HCT116 (cell line): Measurements from ENCODE around the gene CTTNBP2. TPM values are rescaled to one million over a fixed set of nuclear protein-coding genes. Genes with fewer than 3 reads are reported as not detected.

ENCODE experiments used
- ATAC-seq: fragments of 200-7000 bp; cut with Tn5 transposase; 2 replicates; pipeline ENCODE4 v1.9.1; 2020; ENCODE audit warnings: mild to moderate bottlenecking, moderate library complexity
- BruUV-seq: library from RNA; stranded (reverse); fragments of 400-500 nt; replicated peaks from 2 replicates; lab custom pipeline; 2021; lab: Mats Ljungman, UMichigan
- CTCF ChIA-PET: fragments of 300-600 bp; sonication (Branson Sonifier 250); formaldehyde crosslinking; loops from one replicate; lab custom pipeline; 2021; ENCODE audit warnings: antibody characterized with exemption; lab: Charles Lee
- POLR2A ChIA-PET: fragments of 300-600, 350-600 bp; sonication (Branson Sonifier 250); formaldehyde crosslinking; loops from one replicate; lab custom pipeline; 2021; ENCODE audit warnings: antibody characterized with exemption; lab: Charles Lee
- RAD21 ChIA-PET, 2 experiments: fragments of 300-600 bp; sonication (Branson Sonifier 250); formaldehyde crosslinking; loops; one replicate each; lab custom pipeline; 2023; ENCODE audit warnings: low total read pairs in 2 of 2; ENCODE audit not compliant: uncharacterized antibody in 2 of 2, unreplicated experiment in 2 of 2, low non-redundant PET in 1 of 2; lab: Charles Lee
- DNase-seq: peaks from one replicate; pipeline ENCODE4 v3.0.0-alpha.2; 2010; ENCODE audit warnings: low read depth, low spot score
- H2AFZ ChIP-seq: fragments of 200-600 bp; shearing (Covaris generic), sonication (generic); 2 replicates; pipeline ENCODE4 v1.6.1; 2017; ENCODE audit warnings: low read depth, mixed run types, mixed read lengths, antibody characterized with exemption, low read length; ENCODE audit not compliant: poor library complexity, severe bottlenecking
- H3K27ac ChIP-seq: 2 replicates; pipeline ENCODE4 v1.5.1; 2012; ENCODE audit warnings: low read depth, low read length
- H3K27me3 ChIP-seq: fragments of 200-600 bp; sonication (generic); 2 replicates; pipeline ENCODE4 v1.6.1; 2016; ENCODE audit warnings: mixed run types, low read length, mixed read lengths; ENCODE audit not compliant: insufficient read depth
- H3K36me3 ChIP-seq, 2 experiments: fragments of 200-500 bp in 1 of 2; fragments of 200-600 bp in 1 of 2; sonication (Bioruptor generic) in 1 of 2; sonication (generic) in 1 of 2; 2 replicates each; pipeline versions ENCODE4 v1.5.1 to v1.6.1; 2014 to 2016; ENCODE audit warnings: low read length in 2 of 2, inconsistent platforms in 1 of 2, mixed read lengths in 1 of 2, mixed run types in 1 of 2; ENCODE audit not compliant: insufficient read depth in 2 of 2, control insufficient read depth in 1 of 2
- H3K4me1 ChIP-seq, 2 experiments: fragments of 200-600 bp in 1 of 2; sonication (generic) in 1 of 2; 2 replicates each; pipeline versions ENCODE4 v1.5.1 to v1.6.1; 2012 to 2017; ENCODE audit warnings: low read length in 2 of 2, inconsistent platforms in 1 of 2, mild to moderate bottlenecking in 1 of 2, mixed read lengths in 1 of 2, mixed run types in 1 of 2, moderate library complexity in 1 of 2; ENCODE audit not compliant: insufficient read depth in 2 of 2, control insufficient read depth in 1 of 2
- H3K4me2 ChIP-seq: fragments of 200-600 bp; sonication (generic); 2 replicates; pipeline ENCODE4 v1.6.1; 2017; ENCODE audit warnings: mixed run types, low read length, mixed read lengths
- H3K4me3 ChIP-seq, 2 experiments: fragments of 200-600 bp in 1 of 2; sonication (generic) in 1 of 2; replicated peaks in 1 of 2; 2 replicates each; pipeline ENCODE4 v1.5.1; 2011 to 2016; ENCODE audit warnings: low read length in 2 of 2, control low read depth in 1 of 2, low read depth in 1 of 2, mild to moderate bottlenecking in 1 of 2, mixed read lengths in 1 of 2, mixed run types in 1 of 2
- H3K79me2 ChIP-seq: fragments of 200-600 bp; sonication (generic); 2 replicates; pipeline ENCODE4 v1.6.1; 2017; ENCODE audit warnings: mild to moderate bottlenecking, mixed run types, low read length, moderate library complexity, mixed read lengths; ENCODE audit not compliant: insufficient read depth
- H3K9ac ChIP-seq: fragments of 200-600 bp; sonication (generic); 2 replicates; pipeline ENCODE4 v1.6.1; 2016; ENCODE audit warnings: low read length, mixed read lengths
- H3K9me2 ChIP-seq: fragments of 200-600 bp; sonication (generic), shearing (Covaris generic); 2 replicates; pipeline ENCODE4 v1.6.1; 2017; ENCODE audit warnings: mixed run types, mild to moderate bottlenecking, moderate library complexity; ENCODE audit not compliant: insufficient read depth
- H3K9me3 ChIP-seq, 2 experiments: fragments of 200-500 bp in 1 of 2; fragments of 200-600 bp in 1 of 2; sonication (Bioruptor generic) in 1 of 2; sonication (generic) in 1 of 2; 2 replicates each; pipeline ENCODE4 v1.6.1; 2014 to 2017; ENCODE audit warnings: low read length in 2 of 2, mixed read lengths in 2 of 2, inconsistent platforms in 1 of 2, low read depth in 1 of 2, mild to moderate bottlenecking in 1 of 2, mixed run types in 1 of 2, moderate library complexity in 1 of 2; ENCODE audit not compliant: control insufficient read depth in 1 of 2, insufficient read depth in 1 of 2
- H4K20me1 ChIP-seq: fragments of 200-600 bp; sonication (generic), shearing (Covaris generic); 2 replicates; pipeline ENCODE4 v1.6.1; 2017; ENCODE audit warnings: mixed run types, mild to moderate bottlenecking, moderate library complexity; ENCODE audit not compliant: insufficient read depth
- ATF3 ChIP-seq: IDR thresholded peaks from 2 replicates; pipeline ENCODE4 v1.6.1; 2012
- CBX3 ChIP-seq: IDR thresholded peaks from 2 replicates; pipeline ENCODE4 v1.6.1; 2012; ENCODE audit warnings: low read depth
- CEBPB ChIP-seq: IDR thresholded peaks from 2 replicates; pipeline ENCODE4 v1.6.1; 2012; ENCODE audit warnings: low read depth
- EGR1 ChIP-seq: IDR thresholded peaks from 2 replicates; pipeline ENCODE4 v1.6.1; 2012; ENCODE audit warnings: low read depth
- ELF1 ChIP-seq: IDR thresholded peaks from 2 replicates; pipeline ENCODE4 v1.6.1; 2012; ENCODE audit warnings: low read depth, borderline replicate concordance
- EZH2 ChIP-seq: fragments of 200-600 bp; sonication (generic); IDR thresholded peaks from 2 replicates; pipeline ENCODE4 v1.6.1; 2017; ENCODE audit warnings: antibody characterized with exemption, mixed run types
- FOSL1 ChIP-seq: IDR thresholded peaks from 2 replicates; pipeline ENCODE4 v1.6.1; 2012; ENCODE audit warnings: low read depth
- JUND ChIP-seq: IDR thresholded peaks from 2 replicates; pipeline ENCODE4 v1.6.1; 2012
- MAX ChIP-seq: IDR thresholded peaks from 2 replicates; pipeline ENCODE4 v1.6.1; 2012
- POLR2A ChIP-seq: IDR thresholded peaks from 2 replicates; pipeline ENCODE4 v1.7.0; 2011; ENCODE audit warnings: borderline replicate concordance; ENCODE audit not compliant: insufficient read depth, insufficient read length; ENCODE audit errors: extremely low read depth
- POLR2AphosphoS5 ChIP-seq: IDR thresholded peaks from 2 replicates; pipeline ENCODE4 v1.6.1; 2011; ENCODE audit warnings: mild to moderate bottlenecking, low read depth, low read length, moderate library complexity
- RAD21 ChIP-seq: IDR thresholded peaks from 2 replicates; pipeline ENCODE4 v1.6.1; 2012; ENCODE audit warnings: low read depth, mild to moderate bottlenecking
- SIN3A ChIP-seq: IDR thresholded peaks from 2 replicates; pipeline ENCODE4 v1.6.1; 2012; ENCODE audit warnings: low read depth
- SP1 ChIP-seq: IDR thresholded peaks from 2 replicates; pipeline ENCODE4 v1.6.1; 2012; ENCODE audit warnings: low read depth
- SRF ChIP-seq: IDR thresholded peaks from 2 replicates; pipeline ENCODE4 v1.6.1; 2012; ENCODE audit warnings: low read depth
- TCF7L2 ChIP-seq: IDR thresholded peaks from 2 replicates; pipeline ENCODE4 v1.7.0; 2011; ENCODE audit warnings: borderline replicate concordance, inconsistent platforms; ENCODE audit not compliant: insufficient read depth, insufficient read length; ENCODE audit errors: extremely low read depth
- YY1 ChIP-seq: IDR thresholded peaks from 2 replicates; pipeline ENCODE4 v1.6.1; 2011; ENCODE audit warnings: low read length, low read depth, moderate library complexity, mild to moderate bottlenecking; ENCODE audit not compliant: insufficient replicate concordance; ENCODE audit errors: extremely low read depth
- ZFX ChIP-seq: fragments of 450-650 bp; IDR thresholded peaks from 2 replicates; pipeline ENCODE4 v1.6.1; 2017
- ZNF274 ChIP-seq: fragments of 200-500 bp; sonication (Bioruptor generic); IDR thresholded peaks from 2 replicates; pipeline ENCODE4 v1.6.1; 2014; ENCODE audit warnings: mild to moderate bottlenecking, low read depth, low read length, inconsistent platforms
- intact Hi-C: fragments of 100-400 bp; cut with micrococcal nuclease; formaldehyde crosslinking; loops from 2 replicates; pipeline ENCODE4 v1.10.0; 2022
- total RNA-seq: library from RNA; stranded (reverse); gene quantifications from one replicate; pipeline ENCODE4 v1.2.1, GENCODE V29; 2021; ENCODE audit not compliant: unreplicated experiment

Gene CTTNBP2
- total RNA-seq, 1 experiment from 2014 or later: 5.4 TPM

DNA sequence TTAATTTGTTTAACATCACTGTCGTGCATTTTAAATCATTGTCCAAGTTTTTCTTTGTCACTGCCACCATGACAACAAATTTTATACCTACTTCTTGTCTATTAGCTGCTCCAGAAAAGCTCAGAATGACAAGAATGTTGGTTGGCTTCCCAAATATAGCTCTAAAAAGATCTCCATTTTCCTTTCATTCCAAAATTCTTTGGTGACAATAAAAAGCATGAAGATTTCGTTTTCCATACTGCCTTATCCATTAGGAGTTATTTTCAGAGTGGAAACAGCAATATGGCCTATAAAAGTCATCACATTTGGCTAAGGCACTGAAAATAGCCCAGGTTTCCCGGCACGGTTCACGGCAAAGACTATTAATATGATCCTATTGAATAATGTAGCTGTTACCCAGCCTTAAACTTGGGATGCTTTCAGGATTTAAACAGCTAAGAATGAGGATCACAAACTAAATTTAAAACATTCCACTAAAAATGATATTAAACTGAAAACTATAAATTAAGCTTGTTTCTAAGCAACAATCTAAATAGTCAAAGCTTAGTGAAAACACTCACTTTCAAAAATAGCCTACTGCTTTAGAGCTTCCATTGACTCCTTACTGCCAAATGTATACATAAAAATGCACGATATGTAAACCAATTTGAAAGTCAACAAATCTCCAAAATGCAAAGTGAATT lies 2.7 kb downstream of the CTTNBP2 start:
- Histone ChIP-seq H3K9me2 (no peaks in the 10 kb centered on the region), H3K79me2 (peaks cover 4% of the 10 kb centered on the region; the same call in 1 of the 2 replicates), H3K9me3 (no peaks in the 10 kb centered on the region), H3K4me1 (peaks cover 7 to 28% of the 10 kb centered on the region in 2 experiments), H2AFZ (no peak overlapping the region), H3K4me2 (no peak overlapping the region), H3K27me3 (no peaks in the 10 kb centered on the region), H3K4me3 (no peak overlapping the region), H4K20me1 (no peaks in the 10 kb centered on the region; the same call in 1 of the 2 replicates), H3K9ac (no peak overlapping the region), H3K27ac (no peak overlapping the region), H3K36me3 (no peaks in the 10 kb centered on the region)
- TF ChIP-seq ZFX (no peak), ELF1 (no peak), CEBPB (no peak), ATF3 (no peak), SP1 (no peak)
- ATAC-seq: no peak
- RAD21 ChIA-PET: no interaction called here
- intact Hi-C loops: no loop called here
- CTCF ChIA-PET: no interaction called here
- no peak for DNase-seq
- POLR2A ChIA-PET: no interaction called here
- no TSS peak for BruUV-seq

- Histone ChIP-seq H3K9ac (no peak overlapping the region), H4K20me1 (no peaks in the 10 kb centered on the region; the same call in 1 of the 2 replicates), H3K4me1 (peaks cover 7 to 20% of the 10 kb centered on the region in 2 experiments), H3K9me3 (no peaks in the 10 kb centered on the region), H3K9me2 (no peaks in the 10 kb centered on the region), H3K4me2 (no peak overlapping the region), H3K27ac (no peak overlapping the region), H3K27me3 (no peaks in the 10 kb centered on the region), H2AFZ (no peak overlapping the region), H3K36me3 (no peaks in the 10 kb centered on the region), H3K79me2 (peaks cover 4% of the 10 kb centered on the region; the same call in 1 of the 2 replicates), H3K4me3 (no peak overlapping the region)
- RAD21 ChIA-PET: no interaction called here
- BruUV-seq: no TSS peak
- no peak for DNase-seq
- TF ChIP-seq ATF3 (no peak), JUND (no peak), ZNF274 (no peak), SRF (no peak), CBX3 (no peak), EZH2 (no peak), ZFX (no peak), SIN3A (no peak), YY1 (no peak), ELF1 (no peak), POLR2AphosphoS5 (no peak), MAX (no peak), POLR2A (no peak), EGR1 (no peak), RAD21 (no peak), CEBPB (no peak), TCF7L2 (no peak), FOSL1 (no peak)
- intact Hi-C loops: no loop called here
- POLR2A ChIA-PET: no interaction called here
- CTCF ChIA-PET: no interaction called here
- no peak for ATAC-seq
Measured at GRCh38 chr7:117869374-117869773, 3.9 kb downstream of the CTTNBP2 start.
